K562 (cell line): ENCODE results near the gene CEP20. TPM values are rescaled to one million over a fixed set of nuclear protein-coding genes. Genes with fewer than 3 reads are reported as not detected.

Experiments used
- BRCA1 ChIP-seq, 2 experiments: fragments of 450-650 bp in 1 of 2; sonication (generic) in 1 of 2; formaldehyde crosslinking in 1 of 2; IDR thresholded peaks; 2 replicates each; pipeline versions ENCODE4 v1.5.0 to v1.6.1; 2017 to 2020; ENCODE audit warnings: mild to moderate bottlenecking in 1 of 2, missing genetic modification reagents in 1 of 2
- HNRNPK ChIP-seq: fragments of 200-400 bp; formaldehyde crosslinking; IDR thresholded peaks from one replicate; pipeline ENCODE4 v1.6.1; 2018; ENCODE audit warnings: mild to moderate bottlenecking, low read depth, low read length; ENCODE audit not compliant: poor library complexity, severe bottlenecking
- HNRNPLL ChIP-seq: fragments of 200-400 bp; formaldehyde crosslinking; IDR thresholded peaks from 2 replicates; pipeline ENCODE4 v1.6.1; 2017; ENCODE audit warnings: low read length, low read depth, mild to moderate bottlenecking; ENCODE audit not compliant: poor library complexity, severe bottlenecking
- KDM5B ChIP-seq: fragments of 200-600 bp; sonication (generic); IDR thresholded peaks from 2 replicates; pipeline ENCODE4 v1.6.1; 2012; ENCODE audit warnings: low read depth, mild to moderate bottlenecking, moderate library complexity, low read length, control low read depth, inconsistent platforms; ENCODE audit not compliant: insufficient replicate concordance
- L3MBTL2 ChIP-seq: fragments of 450-650 bp; IDR thresholded peaks from 2 replicates; pipeline ENCODE4 v1.6.1; 2016; ENCODE audit warnings: mild to moderate bottlenecking, moderate library complexity
- NEUROD1 ChIP-seq: fragments of 150-350 bp; IDR thresholded peaks from 2 replicates; pipeline ENCODE4 v1.6.1; 2014; ENCODE audit warnings: borderline replicate concordance, low read length, low read depth; ENCODE audit not compliant: partially characterized antibody
- POLR2B ChIP-seq: fragments of 450-650 bp; IDR thresholded peaks from 2 replicates; pipeline ENCODE4 v1.6.1; 2018; ENCODE audit warnings: low read depth; ENCODE audit not compliant: partially characterized antibody
- SAFB2 ChIP-seq: fragments of 200-400 bp; formaldehyde crosslinking; IDR thresholded peaks from 2 replicates; pipeline ENCODE4 v1.6.1; 2018; ENCODE audit warnings: borderline replicate concordance, low read length, low read depth, moderate library complexity; ENCODE audit not compliant: severe bottlenecking
- SPI1 ChIP-seq: IDR thresholded peaks from 2 replicates; pipeline ENCODE4 v1.6.1; 2011; ENCODE audit warnings: low read depth, low read length, control low read depth, borderline replicate concordance
- ZNF436 ChIP-seq: fragments of 250-450, 450-650 bp; sonication (Bioruptor Pico); formaldehyde crosslinking; IDR thresholded peaks from 2 replicates; pipeline ENCODE4 v1.7.0; 2020; ENCODE audit warnings: mild to moderate bottlenecking
- ZNF655 ChIP-seq: fragments of 250-450 bp; sonication (Bioruptor Pico); IDR thresholded peaks from 2 replicates; pipeline ENCODE4 v1.5.0; 2021
- ZNF830 ChIP-seq: fragments of 250-450 bp; sonication (Bioruptor Pico); IDR thresholded peaks from 2 replicates; pipeline ENCODE4 v1.5.0; 2021; ENCODE audit warnings: mild to moderate bottlenecking
- polyA plus RNA-seq, 8 experiments: library from polyadenylated mRNA; depleted of rRNA in 4 of 8; stranded (reverse) in 5 of 8; unstranded in 3 of 8; fragments of >200 nt; fragmentation: Nextera tagmentation in 2 of 8; fragmentation: Illumina TruSeq in 1 of 8; extraction: Ambion mirVana in 2 of 8; extraction: Trizol in 1 of 8; gene quantifications; 2 replicates each; pipeline versions ENCODE4 v1.2.1 to v1.2.3, GENCODE V29; 2011 to 2014; ENCODE audit warnings: inconsistent platforms in 1 of 8, missing spikeins in 1 of 8
- total RNA-seq, 7 experiments: library from RNA; depleted of rRNA in 6 of 7; stranded (reverse); fragments of >200 nt in 6 of 7; fragmentation: Illumina TruSeq in 2 of 7; extraction: Trizol in 2 of 7; gene quantifications; 2 replicates each; pipeline versions ENCODE4 v1.2.1 to v1.2.3, GENCODE V29; 2011 to 2021; ENCODE audit warnings: low replicate concordance in 1 of 7
- TF ChIP-seq, protein P1 (sequence below): sonication (generic); formaldehyde crosslinking; IDR thresholded peaks from 2 replicates; pipeline ENCODE4 v1.4.0; 2020; ENCODE audit warnings: mild to moderate bottlenecking, missing genetic modification reagents
- TF ChIP-seq, protein P2 (sequence below), 2 experiments: fragments of 450-650 bp; IDR thresholded peaks; 2 replicates each; pipeline ENCODE4 v1.6.1; 2018; ENCODE audit warnings: mild to moderate bottlenecking in 2 of 2, low read depth in 1 of 2; ENCODE audit not compliant: partially characterized antibody in 2 of 2
- TF ChIP-seq, protein P3 (sequence below): fragments of 250-450 bp; sonication (Bioruptor Pico); IDR thresholded peaks from 2 replicates; pipeline ENCODE4 v1.5.0; 2021; ENCODE audit warnings: mild to moderate bottlenecking, borderline replicate concordance

CEP20 gene
- total and polyA plus RNA-seq, 9 of the 15 experiments (the other 6 are each of a cell fraction or from before 2014, with no cell fraction given) = 41.3 to 150 (median 104) TPM

- TF ChIP-seq, protein P1, sequence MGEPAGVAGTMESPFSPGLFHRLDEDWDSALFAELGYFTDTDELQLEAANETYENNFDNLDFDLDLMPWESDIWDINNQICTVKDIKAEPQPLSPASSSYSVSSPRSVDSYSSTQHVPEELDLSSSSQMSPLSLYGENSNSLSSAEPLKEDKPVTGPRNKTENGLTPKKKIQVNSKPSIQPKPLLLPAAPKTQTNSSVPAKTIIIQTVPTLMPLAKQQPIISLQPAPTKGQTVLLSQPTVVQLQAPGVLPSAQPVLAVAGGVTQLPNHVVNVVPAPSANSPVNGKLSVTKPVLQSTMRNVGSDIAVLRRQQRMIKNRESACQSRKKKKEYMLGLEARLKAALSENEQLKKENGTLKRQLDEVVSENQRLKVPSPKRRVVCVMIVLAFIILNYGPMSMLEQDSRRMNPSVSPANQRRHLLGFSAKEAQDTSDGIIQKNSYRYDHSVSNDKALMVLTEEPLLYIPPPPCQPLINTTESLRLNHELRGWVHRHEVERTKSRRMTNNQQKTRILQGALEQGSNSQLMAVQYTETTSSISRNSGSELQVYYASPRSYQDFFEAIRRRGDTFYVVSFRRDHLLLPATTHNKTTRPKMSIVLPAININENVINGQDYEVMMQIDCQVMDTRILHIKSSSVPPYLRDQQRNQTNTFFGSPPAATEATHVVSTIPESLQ (CRISPR knock-in tag) = 0 out of 2 replicates have a peak, but pooled peaks have one; percentile 13
- TF ChIP-seq, protein P2, sequence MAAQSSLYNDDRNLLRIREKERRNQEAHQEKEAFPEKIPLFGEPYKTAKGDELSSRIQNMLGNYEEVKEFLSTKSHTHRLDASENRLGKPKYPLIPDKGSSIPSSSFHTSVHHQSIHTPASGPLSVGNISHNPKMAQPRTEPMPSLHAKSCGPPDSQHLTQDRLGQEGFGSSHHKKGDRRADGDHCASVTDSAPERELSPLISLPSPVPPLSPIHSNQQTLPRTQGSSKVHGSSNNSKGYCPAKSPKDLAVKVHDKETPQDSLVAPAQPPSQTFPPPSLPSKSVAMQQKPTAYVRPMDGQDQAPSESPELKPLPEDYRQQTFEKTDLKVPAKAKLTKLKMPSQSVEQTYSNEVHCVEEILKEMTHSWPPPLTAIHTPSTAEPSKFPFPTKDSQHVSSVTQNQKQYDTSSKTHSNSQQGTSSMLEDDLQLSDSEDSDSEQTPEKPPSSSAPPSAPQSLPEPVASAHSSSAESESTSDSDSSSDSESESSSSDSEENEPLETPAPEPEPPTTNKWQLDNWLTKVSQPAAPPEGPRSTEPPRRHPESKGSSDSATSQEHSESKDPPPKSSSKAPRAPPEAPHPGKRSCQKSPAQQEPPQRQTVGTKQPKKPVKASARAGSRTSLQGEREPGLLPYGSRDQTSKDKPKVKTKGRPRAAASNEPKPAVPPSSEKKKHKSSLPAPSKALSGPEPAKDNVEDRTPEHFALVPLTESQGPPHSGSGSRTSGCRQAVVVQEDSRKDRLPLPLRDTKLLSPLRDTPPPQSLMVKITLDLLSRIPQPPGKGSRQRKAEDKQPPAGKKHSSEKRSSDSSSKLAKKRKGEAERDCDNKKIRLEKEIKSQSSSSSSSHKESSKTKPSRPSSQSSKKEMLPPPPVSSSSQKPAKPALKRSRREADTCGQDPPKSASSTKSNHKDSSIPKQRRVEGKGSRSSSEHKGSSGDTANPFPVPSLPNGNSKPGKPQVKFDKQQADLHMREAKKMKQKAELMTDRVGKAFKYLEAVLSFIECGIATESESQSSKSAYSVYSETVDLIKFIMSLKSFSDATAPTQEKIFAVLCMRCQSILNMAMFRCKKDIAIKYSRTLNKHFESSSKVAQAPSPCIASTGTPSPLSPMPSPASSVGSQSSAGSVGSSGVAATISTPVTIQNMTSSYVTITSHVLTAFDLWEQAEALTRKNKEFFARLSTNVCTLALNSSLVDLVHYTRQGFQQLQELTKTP (IDR thresholded peaks at IDR 0.05; ENCODE audit: low read depth in 1 of 2, partially characterized antibody in 2 of 2) = peak; percentile 16 to 41
- no peak for TF ChIP-seq BRCA1 (IDR thresholded peaks at IDR 0.05)
- no peak for TF ChIP-seq BRCA1 (CRISPR knock-in tag; IDR thresholded peaks at IDR 0.05)
- TF ChIP-seq NEUROD1 = peak; percentile 15
- TF ChIP-seq L3MBTL2 = 0 out of 2 replicates have a peak, but pooled peaks have one; percentile 6
- TF ChIP-seq, protein P3, sequence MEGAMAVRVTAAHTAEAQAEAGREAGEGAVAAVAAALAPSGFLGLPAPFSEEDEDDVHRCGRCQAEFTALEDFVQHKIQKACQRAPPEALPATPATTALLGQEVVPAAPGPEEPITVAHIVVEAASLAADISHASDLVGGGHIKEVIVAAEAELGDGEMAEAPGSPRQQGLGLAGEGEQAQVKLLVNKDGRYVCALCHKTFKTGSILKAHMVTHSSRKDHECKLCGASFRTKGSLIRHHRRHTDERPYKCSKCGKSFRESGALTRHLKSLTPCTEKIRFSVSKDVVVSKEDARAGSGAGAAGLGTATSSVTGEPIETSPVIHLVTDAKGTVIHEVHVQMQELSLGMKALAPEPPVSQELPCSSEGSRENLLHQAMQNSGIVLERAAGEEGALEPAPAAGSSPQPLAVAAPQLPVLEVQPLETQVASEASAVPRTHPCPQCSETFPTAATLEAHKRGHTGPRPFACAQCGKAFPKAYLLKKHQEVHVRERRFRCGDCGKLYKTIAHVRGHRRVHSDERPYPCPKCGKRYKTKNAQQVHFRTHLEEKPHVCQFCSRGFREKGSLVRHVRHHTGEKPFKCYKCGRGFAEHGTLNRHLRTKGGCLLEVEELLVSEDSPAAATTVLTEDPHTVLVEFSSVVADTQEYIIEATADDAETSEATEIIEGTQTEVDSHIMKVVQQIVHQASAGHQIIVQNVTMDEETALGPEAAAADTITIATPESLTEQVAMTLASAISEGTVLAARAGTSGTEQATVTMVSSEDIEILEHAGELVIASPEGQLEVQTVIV (CRISPR knock-in tag) = no peak
- TF ChIP-seq SPI1 = peak; percentile 84
- TF ChIP-seq ZNF830 (CRISPR knock-in tag) = 0 out of 2 replicates have a peak, but pooled peaks have one; percentile 54
- TF ChIP-seq KDM5B = peak; percentile 93
- TF ChIP-seq SAFB2 = no peak
- TF ChIP-seq POLR2B = peak; percentile 83
- no peak for TF ChIP-seq ZNF655 (CRISPR knock-in tag)
- no peak for TF ChIP-seq HNRNPK
- TF ChIP-seq HNRNPLL = no peak
- TF ChIP-seq ZNF436 (CRISPR knock-in tag) = no peak
Observed at GRCh38 chr16:15888072-15888976, at the start of gene CEP20 (continued).
